Keratinocyte (primary cell): Measurements from ENCODE around the gene FGF12.

Source experiments
- CTCF ChIP-seq, 3 experiments: IDR thresholded peaks in 1 of 3; conservative IDR thresholded peaks in 1 of 3; optimal IDR thresholded peaks in 1 of 3; 2 replicates in 2 of 3; 3 replicates in 1 of 3; pipeline versions ENCODE3 to v1.5.1; 2011; ENCODE audit warnings: low read length in 3 of 3, mild to moderate bottlenecking in 3 of 3, moderate library complexity in 2 of 3, control low read depth in 1 of 3, inconsistent platforms in 1 of 3; ENCODE audit not compliant: insufficient read depth in 2 of 3; ENCODE audit errors: extremely low read depth in 1 of 3
- EZH2 ChIP-seq: IDR thresholded peaks from one replicate; pipeline ENCODE4 v1.6.1; 2012; ENCODE audit warnings: inconsistent platforms, mild to moderate bottlenecking, low read length, moderate library complexity

- TF ChIP-seq EZH2 (no peak), CTCF (optimal IDR thresholded peaks at IDR 0.05 in 1 of 3, IDR thresholded peaks at IDR 0.05 in 1 of 3, conservative IDR thresholded peaks at IDR 0.05 in 1 of 3; ENCODE audit: extremely low read depth in 1 of 3, insufficient read depth in 2 of 3, low read length in 3 of 3) (no peak)
Measured at GRCh38 chr3:192244591-192244990, 482.8 kb downstream of the FGF12 start.
